Calu3 (cell line): ENCODE data around the gene B3GNT8. TPM values are rescaled to one million over a fixed set of nuclear protein-coding genes. Genes with fewer than 3 reads are reported as not detected.

Experiments used
- BruUV-seq: library from RNA; stranded (reverse); fragments of 400-500 nt; replicated peaks from 2 replicates; lab custom pipeline; 2021; lab: Mats Ljungman, UMichigan
- CTCF ChIA-PET: fragments of 300-600 bp; sonication (Branson Sonifier 250); formaldehyde crosslinking; loops from one replicate; lab custom pipeline; 2022; ENCODE audit warnings: antibody characterized with exemption; lab: Charles Lee
- DNase-seq: peaks from one replicate; pipeline ENCODE4 v3.0.0; 2022
- H3K27ac Mint-ChIP-seq: one replicate; pipeline ENCODE4 v1.8.0; 2022; ENCODE audit warnings: mixed read lengths; ENCODE audit not compliant: unreplicated experiment
- H3K27me3 Mint-ChIP-seq: one replicate; pipeline ENCODE4 v1.8.0; 2022; ENCODE audit warnings: mixed read lengths; ENCODE audit not compliant: unreplicated experiment
- H3K36me3 Mint-ChIP-seq: one replicate; pipeline ENCODE4 v1.8.0; 2022; ENCODE audit warnings: mild to moderate bottlenecking, moderate library complexity, mixed read lengths; ENCODE audit not compliant: insufficient read depth, unreplicated experiment
- H3K4me1 Mint-ChIP-seq: one replicate; pipeline ENCODE4 v1.8.0; 2022; ENCODE audit warnings: mild to moderate bottlenecking, low read depth, mixed read lengths; ENCODE audit not compliant: unreplicated experiment
- H3K4me3 Mint-ChIP-seq: one replicate; pipeline ENCODE4 v1.8.0; 2022; ENCODE audit warnings: mild to moderate bottlenecking, low read depth, moderate library complexity, mixed read lengths; ENCODE audit not compliant: unreplicated experiment
- H3K9me3 Mint-ChIP-seq: one replicate; pipeline ENCODE4 v1.8.0; 2022; ENCODE audit warnings: low read depth, mixed read lengths; ENCODE audit not compliant: unreplicated experiment
- CTCF ChIP-seq: fragments of 200-600 bp; IDR thresholded peaks from one replicate; pipeline ENCODE4 v1.8.0; 2022; ENCODE audit warnings: antibody characterized with exemption; ENCODE audit not compliant: unreplicated experiment
- intact Hi-C: fragments of 100-400 bp; cut with micrococcal nuclease; formaldehyde crosslinking; loops from one replicate; pipeline ENCODE4 v1.10.0; 2022; ENCODE audit not compliant: unreplicated experiment
- total RNA-seq: library from RNA; stranded (reverse); gene quantifications from 2 replicates; pipeline ENCODE4 v1.2.3, GENCODE V29; 2022

Gene B3GNT8
- total RNA-seq, 1 experiment from 2014 or later = 0.19 TPM

DNA sequence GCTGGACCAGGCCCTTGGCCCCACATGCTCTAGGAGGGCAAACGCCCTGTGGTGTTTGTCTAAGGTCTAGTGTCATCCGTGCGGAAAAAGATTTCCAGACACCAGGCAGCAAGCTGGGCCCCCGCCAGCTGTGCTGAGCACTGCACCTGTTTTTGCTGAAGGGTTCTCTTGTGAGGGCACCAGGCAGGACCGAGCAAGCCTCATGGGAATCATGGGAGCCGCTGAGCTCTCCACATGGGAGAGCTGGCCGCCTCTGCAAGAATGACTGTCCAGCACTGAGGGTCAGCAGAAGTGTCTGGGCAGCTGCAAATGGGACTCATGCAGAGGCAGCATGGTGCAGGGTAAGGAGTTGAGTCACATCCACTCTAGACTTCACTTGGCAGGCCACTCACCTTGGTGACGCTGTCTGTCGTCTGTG is 12.0 kb downstream of the B3GNT8 start:
- CTCF ChIA-PET = no interaction called here
- intact Hi-C loops = no loop called here
- BruUV-seq = no TSS peak

GRCh38 chr19:41414461-41414860 is 12.7 kb downstream of the B3GNT8 start:
- no peak for TF ChIP-seq CTCF
- intact Hi-C loops = no loop called here
- peaks cover 9% of the 10 kb centered on the region for H3K4me1 Mint-ChIP-seq
- H3K27ac Mint-ChIP-seq = no peak overlapping the region
- CTCF ChIA-PET = no interaction called here
- DNase-seq = no peak
- BruUV-seq = no TSS peak
- H3K27me3 Mint-ChIP-seq = no peaks in the 10 kb centered on the region
- peaks cover 13% of the 10 kb centered on the region for H3K36me3 Mint-ChIP-seq
- no peaks in the 10 kb centered on the region for H3K9me3 Mint-ChIP-seq
- no peak overlapping the region for H3K4me3 Mint-ChIP-seq

More for the DNA sequence above, 12.0 kb downstream of the B3GNT8 start:
- H3K27ac Mint-ChIP-seq = no peak overlapping the region
- no peak overlapping the region for H3K4me3 Mint-ChIP-seq
- DNase-seq = no peak
- peaks cover 2% of the 10 kb centered on the region for H3K4me1 Mint-ChIP-seq
- H3K36me3 Mint-ChIP-seq = peaks cover 19% of the 10 kb centered on the region
- H3K9me3 Mint-ChIP-seq = no peaks in the 10 kb centered on the region
- no peak for TF ChIP-seq CTCF
- no peaks in the 10 kb centered on the region for H3K27me3 Mint-ChIP-seq

- DNase-seq = no peak
- no peaks in the 10 kb centered on the region for H3K9me3 Mint-ChIP-seq
- H3K27ac Mint-ChIP-seq = no peak overlapping the region
- no peak for TF ChIP-seq CTCF
- intact Hi-C loops = no loop called here
- no peaks in the 10 kb centered on the region for H3K27me3 Mint-ChIP-seq
- CTCF ChIA-PET = no interaction called here
- no peak overlapping the region for H3K4me3 Mint-ChIP-seq
- peaks cover 15% of the 10 kb centered on the region for H3K4me1 Mint-ChIP-seq
- H3K36me3 Mint-ChIP-seq = peaks cover 8% of the 10 kb centered on the region
- BruUV-seq = no TSS peak
Observed at GRCh38 chr19:41413947-41414346, 13.2 kb downstream of the B3GNT8 start.

DNA sequence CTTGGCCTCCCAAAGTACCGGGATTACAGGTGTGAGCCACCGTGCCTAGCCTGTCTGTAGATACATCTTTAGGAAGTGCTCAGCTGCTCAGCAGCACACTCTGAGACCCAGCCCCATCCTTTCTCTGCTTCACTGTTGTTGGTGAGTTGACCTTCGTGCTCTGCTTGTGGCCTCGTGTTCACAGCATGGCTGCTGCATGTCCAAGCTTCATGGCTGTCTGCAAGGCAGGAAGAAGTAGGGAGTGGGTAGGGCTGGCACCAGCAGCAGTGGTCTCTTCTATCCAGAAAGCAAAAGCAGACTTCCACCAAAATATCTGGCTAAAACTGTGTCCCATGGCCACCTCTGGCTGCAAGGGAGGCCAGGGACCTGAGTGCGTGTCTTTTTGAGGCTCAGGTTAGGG is 14.2 kb downstream of the B3GNT8 start:
- Mint-ChIP-seq H3K4me3 (no peak overlapping the region), H3K27ac (no peak overlapping the region), H3K4me1 (peaks cover 19% of the 10 kb centered on the region), H3K9me3 (no peaks in the 10 kb centered on the region), H3K36me3 (peaks cover 2% of the 10 kb centered on the region), H3K27me3 (no peaks in the 10 kb centered on the region)
- no peak for TF ChIP-seq CTCF
- no TSS peak for BruUV-seq
- no peak for DNase-seq
- intact Hi-C loops = no loop called here
- CTCF ChIA-PET = no interaction called here
